K562 (cell line): Measurements from ENCODE around the gene BHLHE40. TPM values are rescaled to one million over a fixed set of nuclear protein-coding genes. Genes with fewer than 3 reads are reported as not detected.

Experiments used
- ARNT ChIP-seq, 2 experiments: fragments of 450-650 bp; IDR thresholded peaks; 2 replicates each; pipeline ENCODE4 v1.6.1; 2016; ENCODE audit warnings: mild to moderate bottlenecking in 1 of 2
- CBFA2T2 ChIP-seq: fragments of 450-650 bp; conservative IDR thresholded peaks from 2 replicates; pipeline ENCODE4 v1.6.1; 2017; ENCODE audit warnings: mild to moderate bottlenecking
- CBX2 ChIP-seq: fragments of 200-600 bp; sonication (generic); IDR thresholded peaks from one replicate; pipeline ENCODE4 v1.6.1; 2012; ENCODE audit warnings: mild to moderate bottlenecking, low read length, inconsistent platforms; ENCODE audit not compliant: insufficient read depth, poor library complexity, severe bottlenecking
- ETV6 ChIP-seq, 3 experiments: fragments of 150-350 bp in 1 of 3; sonication (generic) in 1 of 3; formaldehyde crosslinking in 1 of 3; IDR thresholded peaks; 2 replicates each; pipeline versions ENCODE4 v1.6.1 to v1.8.0; 2014 to 2022; ENCODE audit warnings: borderline replicate concordance in 2 of 3, low read depth in 2 of 3, antibody characterized with exemption in 1 of 3, low read length in 1 of 3, mild to moderate bottlenecking in 1 of 3, missing genetic modification reagents in 1 of 3
- HDAC1 ChIP-seq, 2 experiments: fragments of 450-650 bp; IDR thresholded peaks; 2 replicates each; pipeline ENCODE4 v1.6.1; 2016 to 2017; ENCODE audit warnings: inconsistent platforms in 1 of 2, mild to moderate bottlenecking in 1 of 2, moderate library complexity in 1 of 2
- HMGN3 ChIP-seq: IDR thresholded peaks from 2 replicates; pipeline ENCODE4 v1.6.1; 2011; ENCODE audit warnings: borderline replicate concordance, low read depth, mild to moderate bottlenecking, mixed read lengths, low read length; ENCODE audit not compliant: insufficient read length; ENCODE audit errors: extremely low read depth
- ID3 ChIP-seq, 2 experiments: fragments of 250-450 bp in 1 of 2; fragments of 450-650 bp in 1 of 2; sonication (Bioruptor Pico) in 1 of 2; IDR thresholded peaks; 2 replicates each; pipeline versions ENCODE4 v1.6.1 to v1.8.0; 2016 to 2021; ENCODE audit warnings: mild to moderate bottlenecking in 2 of 2, moderate library complexity in 2 of 2, missing compliant biosample characterization in 1 of 2, missing genetic modification characterization in 1 of 2
- IFI16 ChIP-seq: fragments of 250-450 bp; sonication (Bioruptor Pico); IDR thresholded peaks from 2 replicates; pipeline ENCODE4 v2.1.2; 2022; ENCODE audit warnings: mild to moderate bottlenecking, inconsistent platforms
- MAZ ChIP-seq, 2 experiments: fragments of 450-650 bp in 1 of 2; sonication (generic) in 1 of 2; formaldehyde crosslinking; IDR thresholded peaks in 1 of 2; conservative IDR thresholded peaks in 1 of 2; 2 replicates each; pipeline versions ENCODE4 v1.4.0 to v1.5.0; 2020; ENCODE audit warnings: mild to moderate bottlenecking in 1 of 2, missing genetic modification reagents in 1 of 2
- STAT5A ChIP-seq: IDR thresholded peaks from 2 replicates; pipeline ENCODE4 v1.6.1; 2012; ENCODE audit warnings: low read length, inconsistent platforms, borderline replicate concordance
- ZFP30 ChIP-seq: fragments of 250-450 bp; sonication (Bioruptor Pico); IDR thresholded peaks from 2 replicates; pipeline ENCODE4 v1.8.0; 2022; ENCODE audit warnings: moderate library complexity, mild to moderate bottlenecking, inconsistent platforms, borderline replicate concordance
- ZFX ChIP-seq: sonication (generic); formaldehyde crosslinking; IDR thresholded peaks from 2 replicates; pipeline ENCODE4 v1.8.0; 2022; ENCODE audit warnings: mild to moderate bottlenecking, missing genetic modification reagents, moderate library complexity
- ZNF12 ChIP-seq: sonication (generic); formaldehyde crosslinking; IDR thresholded peaks from 2 replicates; pipeline ENCODE4 v1.4.0; 2020; ENCODE audit warnings: mild to moderate bottlenecking, missing genetic modification reagents
- ZNF239 ChIP-seq: fragments of 250-450 bp; sonication (Bioruptor Pico); IDR thresholded peaks from 2 replicates; pipeline ENCODE4 v1.4.0; 2020; ENCODE audit warnings: mild to moderate bottlenecking
- ZNF586 ChIP-seq: fragments of 450-650 bp; formaldehyde crosslinking; conservative IDR thresholded peaks from 2 replicates; pipeline ENCODE4 v1.4.0; 2020; ENCODE audit warnings: mild to moderate bottlenecking, moderate library complexity
- ZNF589 ChIP-seq: fragments of 200-800 bp; sonication (Bioruptor generic); IDR thresholded peaks from 2 replicates; pipeline ENCODE4 v1.6.1; 2016; ENCODE audit warnings: low read depth, missing genetic modification characterization, missing compliant biosample characterization
- polyA plus RNA-seq, 8 experiments: library from polyadenylated mRNA; depleted of rRNA in 4 of 8; stranded (reverse) in 5 of 8; unstranded in 3 of 8; fragments of >200 nt; fragmentation: Nextera tagmentation in 2 of 8; fragmentation: Illumina TruSeq in 1 of 8; extraction: Ambion mirVana in 2 of 8; extraction: Trizol in 1 of 8; gene quantifications; 2 replicates each; pipeline versions ENCODE4 v1.2.1 to v1.2.3, GENCODE V29; 2011 to 2014; ENCODE audit warnings: inconsistent platforms in 1 of 8, missing spikeins in 1 of 8
- total RNA-seq, 7 experiments: library from RNA; depleted of rRNA in 6 of 7; stranded (reverse); fragments of >200 nt in 6 of 7; fragmentation: Illumina TruSeq in 2 of 7; extraction: Trizol in 2 of 7; gene quantifications; 2 replicates each; pipeline versions ENCODE4 v1.2.1 to v1.2.3, GENCODE V29; 2011 to 2021; ENCODE audit warnings: low replicate concordance in 1 of 7
- TF ChIP-seq, protein P1 (sequence below): fragments of 250-450 bp; sonication (Bioruptor Pico); IDR thresholded peaks from 2 replicates; pipeline ENCODE4 v1.5.0; 2020; ENCODE audit warnings: mild to moderate bottlenecking
- TF ChIP-seq, protein P2 (sequence below): fragments of 450-650 bp; formaldehyde crosslinking; IDR thresholded peaks from 2 replicates; pipeline ENCODE4 v1.4.0; 2022; ENCODE audit warnings: mild to moderate bottlenecking, moderate library complexity

The BHLHE40 gene
- total and polyA plus RNA-seq, 9 of the 15 experiments (the other 6 are each of a cell fraction or from before 2014, with no cell fraction given) = 12.0 to 83.9 (median 31.4) TPM

DNA sequence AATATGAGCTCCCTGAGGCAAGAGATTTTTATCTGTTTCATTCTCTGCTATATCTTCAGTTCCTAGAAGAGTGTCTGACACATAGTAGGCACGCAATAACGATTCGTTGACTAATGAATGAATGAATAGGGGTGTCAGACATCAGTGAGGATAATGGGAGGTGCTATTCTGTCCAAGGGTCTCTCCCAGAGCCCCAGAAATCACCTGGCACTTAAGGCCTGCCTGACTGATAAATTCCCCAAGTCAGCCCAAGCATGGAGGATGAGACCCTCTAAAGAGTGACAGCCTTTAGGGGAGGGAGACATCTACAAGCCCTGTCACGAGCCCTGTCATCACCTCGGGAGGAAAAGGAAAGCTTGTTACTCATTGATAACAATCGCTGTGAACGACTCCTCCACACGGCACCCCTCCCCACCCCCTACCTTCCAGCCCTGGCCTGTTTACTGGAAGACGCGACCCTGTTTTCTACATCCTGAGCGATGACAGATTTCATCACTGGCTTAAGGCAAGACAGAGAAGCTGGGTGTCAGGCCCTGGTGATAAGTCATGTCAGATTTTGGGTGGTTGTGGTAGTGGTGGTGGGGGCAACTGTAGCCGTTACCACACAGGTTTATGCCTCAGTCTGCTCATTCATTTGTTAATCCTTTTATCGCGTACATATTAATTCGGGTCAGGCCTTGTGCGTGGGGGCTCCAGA is 23.1 kb downstream of the BHLHE40 start (continued):
- TF ChIP-seq, protein P1, sequence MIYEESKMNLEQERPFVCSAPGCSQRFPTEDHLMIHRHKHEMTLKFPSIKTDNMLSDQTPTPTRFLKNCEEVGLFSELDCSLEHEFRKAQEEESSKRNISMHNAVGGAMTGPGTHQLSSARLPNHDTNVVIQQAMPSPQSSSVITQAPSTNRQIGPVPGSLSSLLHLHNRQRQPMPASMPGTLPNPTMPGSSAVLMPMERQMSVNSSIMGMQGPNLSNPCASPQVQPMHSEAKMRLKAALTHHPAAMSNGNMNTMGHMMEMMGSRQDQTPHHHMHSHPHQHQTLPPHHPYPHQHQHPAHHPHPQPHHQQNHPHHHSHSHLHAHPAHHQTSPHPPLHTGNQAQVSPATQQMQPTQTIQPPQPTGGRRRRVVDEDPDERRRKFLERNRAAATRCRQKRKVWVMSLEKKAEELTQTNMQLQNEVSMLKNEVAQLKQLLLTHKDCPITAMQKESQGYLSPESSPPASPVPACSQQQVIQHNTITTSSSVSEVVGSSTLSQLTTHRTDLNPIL (CRISPR knock-in tag) = 0 out of 2 replicates have a peak, but pooled peaks have one; percentile 11
- TF ChIP-seq IFI16 (0 out of 2 replicates have a peak, but pooled peaks have one; percentile 38), ZNF12 (CRISPR knock-in tag) (0 out of 2 replicates have a peak, but pooled peaks have one; percentile 29), ZNF239 (CRISPR knock-in tag) (no peak; the same call in 1 of the 2 replicates), ETV6 (IDR thresholded peaks at IDR 0.05; ENCODE audit: borderline replicate concordance in 1 of 2, low read depth in 2 of 2, low read length in 1 of 2) (peak in 1 of 2 experiments; percentile 75; a peak in 2 of 4 replicates), ETV6 (CRISPR knock-in tag; IDR thresholded peaks at IDR 0.05; ENCODE audit: borderline replicate concordance) (no peak), ZNF586 (0 out of 2 replicates have a peak, but pooled peaks have one; percentile 46), CBFA2T2 (peak; percentile 76), ARNT (IDR thresholded peaks at IDR 0.05) (peak in 1 of 2 experiments; percentile 53; a peak in 1 of 4 replicates), ZFP30 (CRISPR knock-in tag) (no peak), HDAC1 (IDR thresholded peaks at IDR 0.05) (peak in 1 of 2 experiments; percentile 87; a peak in 2 of 4 replicates), ZFX (CRISPR knock-in tag) (no peak; the same call in 1 of the 2 replicates), STAT5A (no peak; the same call in 1 of the 2 replicates), CBX2 (no peak), HMGN3 (peak; percentile 84), ZNF589 (CRISPR knock-in tag) (peak; percentile 84; the same call in 1 of the 2 replicates), MAZ (CRISPR knock-in tag; conservative IDR thresholded peaks at IDR 0.05 in 1 of 2, IDR thresholded peaks at IDR 0.05 in 1 of 2) (peak; percentile 90 to 95; a peak in 3 of 4 replicates), ID3 (CRISPR knock-in tag; IDR thresholded peaks at IDR 0.05) (no peak), ID3 (tag; IDR thresholded peaks at IDR 0.05) (peak; percentile 43; the same call in 1 of the 2 replicates)
- TF ChIP-seq, protein P2, sequence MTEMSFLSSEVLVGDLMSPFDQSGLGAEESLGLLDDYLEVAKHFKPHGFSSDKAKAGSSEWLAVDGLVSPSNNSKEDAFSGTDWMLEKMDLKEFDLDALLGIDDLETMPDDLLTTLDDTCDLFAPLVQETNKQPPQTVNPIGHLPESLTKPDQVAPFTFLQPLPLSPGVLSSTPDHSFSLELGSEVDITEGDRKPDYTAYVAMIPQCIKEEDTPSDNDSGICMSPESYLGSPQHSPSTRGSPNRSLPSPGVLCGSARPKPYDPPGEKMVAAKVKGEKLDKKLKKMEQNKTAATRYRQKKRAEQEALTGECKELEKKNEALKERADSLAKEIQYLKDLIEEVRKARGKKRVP (CRISPR knock-in tag) = peak; percentile 70; the same call in 1 of the 2 replicates
